Suprapubic skin (tissue), 4 donors: Measurements from ENCODE around the gene ING3.

Experiments
- EP300 ChIP-seq: sonication (generic); formaldehyde crosslinking; IDR thresholded peaks from one replicate; pipeline ENCODE4 v1.6.1; 2017; ENCODE audit warnings: antibody characterized with exemption
- POLR2A ChIP-seq, 2 donors: fragments of 450-650 bp; IDR thresholded peaks; one replicate each; pipeline ENCODE4 v1.6.1; 2017; ENCODE audit warnings: antibody characterized with exemption in 2 of 2, mild to moderate bottlenecking in 2 of 2, moderate library complexity in 2 of 2
- POLR2AphosphoS5 ChIP-seq, 3 donors: sonication (generic); formaldehyde crosslinking; IDR thresholded peaks; one replicate each; pipeline ENCODE4 v1.6.1; 2017; ENCODE audit warnings: antibody characterized with exemption in 3 of 3
- TF ChIP-seq, protein P1 (sequence below), 2 donors: fragments of 200-600 bp in 1 of 2; fragments of 450-650 bp in 1 of 2; sonication (generic) in 1 of 2; IDR thresholded peaks; one replicate each; pipeline ENCODE4 v1.5.1; 2016 to 2019; ENCODE audit warnings: antibody characterized with exemption in 2 of 2, mild to moderate bottlenecking in 1 of 2, moderate library complexity in 1 of 2

DNA sequence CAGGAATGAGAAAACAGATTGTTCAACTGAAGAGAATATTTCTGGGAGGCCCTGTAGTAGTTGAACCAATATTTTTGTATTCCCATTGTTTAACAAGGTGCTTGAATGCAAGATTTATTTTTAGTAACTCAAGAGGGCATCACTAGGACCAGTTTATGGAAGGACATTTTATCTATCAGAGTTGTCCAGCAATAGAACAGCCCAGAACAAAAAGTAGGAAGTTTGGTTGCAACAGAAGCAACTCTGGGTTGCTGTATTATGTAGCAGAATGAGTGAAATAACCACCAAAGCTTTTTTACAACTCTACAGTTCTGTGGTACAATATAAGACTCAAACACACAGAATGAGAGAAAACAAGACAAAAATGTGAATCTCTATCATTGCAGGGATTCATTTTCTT lies 72.6 kb downstream of the ING3 start:
- TF ChIP-seq, protein P1, sequence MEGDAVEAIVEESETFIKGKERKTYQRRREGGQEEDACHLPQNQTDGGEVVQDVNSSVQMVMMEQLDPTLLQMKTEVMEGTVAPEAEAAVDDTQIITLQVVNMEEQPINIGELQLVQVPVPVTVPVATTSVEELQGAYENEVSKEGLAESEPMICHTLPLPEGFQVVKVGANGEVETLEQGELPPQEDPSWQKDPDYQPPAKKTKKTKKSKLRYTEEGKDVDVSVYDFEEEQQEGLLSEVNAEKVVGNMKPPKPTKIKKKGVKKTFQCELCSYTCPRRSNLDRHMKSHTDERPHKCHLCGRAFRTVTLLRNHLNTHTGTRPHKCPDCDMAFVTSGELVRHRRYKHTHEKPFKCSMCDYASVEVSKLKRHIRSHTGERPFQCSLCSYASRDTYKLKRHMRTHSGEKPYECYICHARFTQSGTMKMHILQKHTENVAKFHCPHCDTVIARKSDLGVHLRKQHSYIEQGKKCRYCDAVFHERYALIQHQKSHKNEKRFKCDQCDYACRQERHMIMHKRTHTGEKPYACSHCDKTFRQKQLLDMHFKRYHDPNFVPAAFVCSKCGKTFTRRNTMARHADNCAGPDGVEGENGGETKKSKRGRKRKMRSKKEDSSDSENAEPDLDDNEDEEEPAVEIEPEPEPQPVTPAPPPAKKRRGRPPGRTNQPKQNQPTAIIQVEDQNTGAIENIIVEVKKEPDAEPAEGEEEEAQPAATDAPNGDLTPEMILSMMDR (IDR thresholded peaks at IDR 0.05) = no peak
- TF ChIP-seq POLR2A (IDR thresholded peaks at IDR 0.05) (no peak), EP300 (no peak), POLR2AphosphoS5 (IDR thresholded peaks at IDR 0.05) (no peak)
